ENCODE data around the gene LIF. TPM values are rescaled to one million over a fixed set of nuclear protein-coding genes. Genes with fewer than 3 reads are reported as not detected.

Gene LIF
- polyA plus RNA-seq, 1 donor (not counting 4 experiments of a cell fraction or from before 2014, with no cell fraction given) = 3.1 TPM

DNA sequence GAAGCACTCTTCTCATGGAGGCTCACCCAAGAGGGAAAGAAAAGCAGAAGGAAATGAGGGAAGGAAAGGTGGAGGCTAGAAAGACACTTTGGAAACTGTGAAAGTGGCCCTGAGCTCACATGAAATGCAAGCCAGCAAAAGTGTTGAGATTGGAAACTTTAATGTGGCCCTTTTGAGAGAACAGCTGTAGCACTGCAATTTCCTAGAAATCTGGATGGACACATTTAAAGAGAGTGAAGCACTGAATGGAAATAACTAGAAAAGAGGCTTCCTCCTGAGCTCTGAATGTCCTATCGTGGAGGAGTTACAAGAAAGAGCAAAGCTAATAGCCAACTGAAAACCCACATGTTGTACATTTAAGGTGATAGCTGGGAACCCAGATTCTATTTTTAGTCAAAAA is 56.0 kb downstream of the LIF start:
- Histone ChIP-seq H3K36me3 (ENCODE audit: control insufficient read depth in 2 of 2, extremely low read depth in 1 of 2, insufficient read depth in 2 of 2, low read length in 2 of 2) (no peaks in the 10 kb centered on the region), H3K9me1 (ENCODE audit: control insufficient read depth, extremely low read depth, insufficient read depth, low read length) (no peaks in the 10 kb centered on the region), H3K79me2 (ENCODE audit: control insufficient read depth, insufficient read depth, low read length) (no peaks in the 10 kb centered on the region), H3K9me3 (ENCODE audit: control insufficient read depth, low read depth, low read length) (no peaks in the 10 kb centered on the region), H3K27ac (ENCODE audit: control insufficient read depth, insufficient read depth, low read length) (no peak overlapping the region), H3K4me3 (ENCODE audit: control insufficient read depth in 2 of 3, extremely low read depth in 1 of 3, insufficient read depth in 2 of 3, low read depth in 1 of 3, low read length in 3 of 3) (no peak overlapping the region), H3K4me1 (ENCODE audit: control insufficient read depth, extremely low read depth, insufficient read depth, low read length) (peaks cover 17% of the 10 kb centered on the region), H2AFZ (ENCODE audit: control insufficient read depth, low read length) (no peak overlapping the region), H3K4me2 (ENCODE audit: control insufficient read depth, extremely low read depth, insufficient read depth, low read depth, low read length) (no peak overlapping the region), H3K27me3 (ENCODE audit: control insufficient read depth, extremely low read depth, insufficient read depth, low read length) (no peaks in the 10 kb centered on the region), H4K20me1 (ENCODE audit: control insufficient read depth, extremely low read depth, insufficient read depth, low read length) (no peaks in the 10 kb centered on the region), H3K9ac (ENCODE audit: control insufficient read depth, extremely low read depth, insufficient read depth, low read length) (no peak overlapping the region)
- no peak for DNase-seq (ENCODE audit: low read depth, low spot score)
- dilution Hi-C loops (cut with MboI; ENCODE audit: extremely low pct_ligation_motif_present, low sequenced_read_pairs) = no loop called here
- TF ChIP-seq EZH2 (IDR thresholded peaks at IDR 0.05; ENCODE audit: low read length) = no peak
- TF ChIP-seq, protein P1, sequence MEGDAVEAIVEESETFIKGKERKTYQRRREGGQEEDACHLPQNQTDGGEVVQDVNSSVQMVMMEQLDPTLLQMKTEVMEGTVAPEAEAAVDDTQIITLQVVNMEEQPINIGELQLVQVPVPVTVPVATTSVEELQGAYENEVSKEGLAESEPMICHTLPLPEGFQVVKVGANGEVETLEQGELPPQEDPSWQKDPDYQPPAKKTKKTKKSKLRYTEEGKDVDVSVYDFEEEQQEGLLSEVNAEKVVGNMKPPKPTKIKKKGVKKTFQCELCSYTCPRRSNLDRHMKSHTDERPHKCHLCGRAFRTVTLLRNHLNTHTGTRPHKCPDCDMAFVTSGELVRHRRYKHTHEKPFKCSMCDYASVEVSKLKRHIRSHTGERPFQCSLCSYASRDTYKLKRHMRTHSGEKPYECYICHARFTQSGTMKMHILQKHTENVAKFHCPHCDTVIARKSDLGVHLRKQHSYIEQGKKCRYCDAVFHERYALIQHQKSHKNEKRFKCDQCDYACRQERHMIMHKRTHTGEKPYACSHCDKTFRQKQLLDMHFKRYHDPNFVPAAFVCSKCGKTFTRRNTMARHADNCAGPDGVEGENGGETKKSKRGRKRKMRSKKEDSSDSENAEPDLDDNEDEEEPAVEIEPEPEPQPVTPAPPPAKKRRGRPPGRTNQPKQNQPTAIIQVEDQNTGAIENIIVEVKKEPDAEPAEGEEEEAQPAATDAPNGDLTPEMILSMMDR (optimal IDR thresholded peaks at IDR 0.05 in 1 of 3, IDR thresholded peaks at IDR 0.05 in 1 of 3, conservative IDR thresholded peaks at IDR 0.05 in 1 of 3; ENCODE audit: extremely low read depth in 1 of 3, insufficient read depth in 2 of 3, low read length in 3 of 3) = no peak
- FAIRE-seq = no peak

Other genes with a start within 250 kb of the LIF start
- gene HORMAD2, start 166.3 kb downstream of the LIF start, polyA plus RNA-seq = not detected in 3 replicates
- gene OSM, start 20.1 kb upstream of the LIF start, polyA plus RNA-seq = not detected in 3 replicates
- gene CASTOR1, start 42.7 kb upstream of the LIF start, polyA plus RNA-seq = 6.7 to 20.0 TPM (median 9.1 TPM) in 3 replicates
- 15.0 to 27.4 TPM (median 17.8 TPM) in 3 replicates for gene TBC1D10A, start 80.2 kb upstream of the LIF start, polyA plus RNA-seq
- 17.9 to 63.6 TPM (median 34.2 TPM) in 3 replicates for gene SF3A1, start 110.1 kb upstream of the LIF start, polyA plus RNA-seq
- 1.3 to 2.2 TPM (median 1.6 TPM) in 3 replicates for gene CCDC157, start 110.2 kb upstream of the LIF start, polyA plus RNA-seq
- 5.1 to 17.0 TPM (median 8.3 TPM) in 3 replicates for gene RNF215, start 140.7 kb upstream of the LIF start, polyA plus RNA-seq
- gene SEC14L2, start 150.3 kb upstream of the LIF start, polyA plus RNA-seq = 103 to 146 TPM (median 129 TPM) in 3 replicates
- gene MTFP1, start 179.0 kb upstream of the LIF start, polyA plus RNA-seq = 5.7 to 13.7 TPM (median 8.4 TPM) in 3 replicates
- not detected in 3 replicates for gene SEC14L3, start 225.3 kb upstream of the LIF start, polyA plus RNA-seq